DMS79 (cell line): ENCODE data around the gene KCND3.

Experiments
- DNase-seq: peaks from one replicate; lab custom pipeline; 2025; lab: John Stamatoyannopoulos, UW

KCND3 gene

DNA sequence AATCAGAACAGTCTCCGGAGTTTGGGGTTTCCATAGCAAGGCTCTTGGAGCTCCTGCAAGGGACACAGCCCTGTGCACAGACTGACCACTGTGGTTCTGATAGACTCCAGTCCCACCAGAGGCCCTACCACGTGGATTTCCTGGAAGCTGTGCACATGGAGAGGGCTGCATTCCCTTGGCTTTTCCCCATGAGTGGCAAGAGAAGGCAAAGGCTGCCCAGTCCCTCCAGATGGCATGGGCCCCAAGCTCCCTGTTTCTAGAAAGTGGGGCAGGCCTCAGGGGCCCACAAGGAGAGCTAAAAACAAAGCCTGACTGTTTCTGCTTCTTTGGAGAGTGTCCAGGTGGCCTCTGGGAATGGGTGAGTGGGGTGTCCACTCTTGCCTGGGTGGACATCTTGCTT is 146.3 kb downstream of the KCND3 start:
- no peak for DNase-seq

DNA sequence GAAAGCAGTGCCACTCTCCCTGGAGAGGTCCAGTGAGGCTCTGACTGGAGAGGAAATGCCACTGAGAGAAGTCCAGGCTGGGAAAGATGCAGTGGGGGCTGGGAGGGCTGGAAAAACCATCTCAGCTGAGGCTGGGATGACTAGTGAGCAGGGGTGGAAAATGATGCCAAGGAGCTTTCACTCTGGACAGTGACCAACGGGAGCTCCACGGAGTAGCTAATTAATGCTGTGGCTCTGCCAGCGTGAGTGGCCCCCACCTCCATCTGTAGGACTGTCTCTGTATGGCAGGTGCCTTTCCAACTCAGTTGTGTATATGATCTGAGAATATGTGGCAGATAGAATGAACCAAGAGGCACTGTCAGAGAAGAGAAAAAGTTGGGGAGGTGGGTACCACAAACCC is 147.1 kb downstream of the KCND3 start:
- no peak for DNase-seq

DNA sequence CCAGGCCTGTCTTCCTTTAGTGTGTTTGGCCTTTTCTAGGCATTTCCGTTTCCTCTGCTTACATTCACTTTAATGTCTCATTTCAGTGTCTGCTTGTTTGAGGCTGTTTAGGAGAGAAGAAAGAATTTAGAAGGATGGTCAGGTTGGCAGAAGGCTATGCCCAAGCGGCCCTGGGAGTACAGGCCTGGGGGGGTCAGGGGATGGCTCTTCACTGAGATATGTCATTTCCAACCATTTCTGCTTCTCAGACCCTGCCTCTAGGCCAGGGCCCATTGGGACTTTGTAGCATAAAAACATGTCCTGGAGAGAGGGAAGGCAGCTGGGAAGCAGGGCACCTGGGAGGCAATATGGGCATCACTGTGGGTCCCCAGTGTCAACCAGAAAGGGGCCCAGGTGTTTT is 147.7 kb downstream of the KCND3 start:
- DNase-seq = no peak

DNA sequence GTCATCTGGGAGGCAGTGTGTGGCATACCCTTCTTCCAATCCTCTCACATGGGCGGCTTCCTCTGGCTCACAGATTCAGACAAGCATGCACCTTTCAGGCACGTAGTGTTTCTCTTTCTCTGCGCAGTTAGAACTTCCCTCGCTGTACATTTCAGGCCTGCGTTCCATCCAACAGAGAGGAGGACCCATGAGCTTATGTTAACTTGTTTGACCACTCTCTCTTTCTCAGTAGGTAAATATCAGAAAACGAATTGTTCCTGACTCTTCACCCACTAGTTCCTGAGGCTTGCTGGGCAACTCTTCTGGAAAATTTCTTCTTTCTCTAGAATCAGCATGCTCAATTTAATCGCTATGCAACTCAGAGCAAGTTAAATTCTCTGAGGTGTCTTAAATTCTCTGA is 148.3 kb downstream of the KCND3 start:
- DNase-seq = no peak

DNA sequence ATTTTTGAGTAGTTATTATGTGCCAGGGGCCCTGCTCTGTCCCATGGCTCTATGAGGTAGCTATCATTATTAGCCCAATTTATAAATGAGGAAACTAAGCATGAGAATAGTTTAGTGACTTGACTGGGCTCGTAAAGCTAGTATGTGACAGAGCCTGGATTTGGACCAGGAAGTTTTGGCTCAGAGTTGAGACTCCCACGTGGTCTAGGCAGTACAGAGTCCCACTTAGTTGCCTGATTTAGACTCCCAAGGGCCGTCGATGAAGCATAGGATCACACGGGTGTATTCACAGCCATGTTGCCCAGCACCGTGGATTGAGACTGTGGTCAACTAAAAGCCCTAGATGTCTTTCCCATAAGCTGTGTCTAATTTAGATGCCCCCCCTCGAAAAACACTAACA is 152.1 kb downstream of the KCND3 start:
- DNase-seq = no peak

GRCh38 chr1:111836111-111836510 is 153.4 kb downstream of the KCND3 start:
- no peak for DNase-seq

DNA sequence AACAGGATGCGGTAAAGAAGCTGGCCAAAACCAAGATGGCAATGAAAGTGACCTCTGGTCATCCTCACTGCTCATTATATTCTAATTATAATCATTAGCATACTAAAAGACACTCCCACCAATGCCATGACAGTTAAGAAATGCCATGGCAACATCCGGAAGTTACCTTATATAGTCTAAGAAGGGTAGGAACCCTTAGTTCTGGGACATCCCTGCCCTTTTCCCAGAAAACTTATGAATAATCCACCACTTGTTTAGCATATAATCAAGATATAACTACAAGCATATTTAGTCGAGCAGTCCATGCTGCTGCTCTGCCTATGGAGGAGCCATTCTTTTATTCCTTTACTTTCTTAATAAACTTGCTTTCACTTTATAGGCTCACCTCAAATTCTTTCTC is 154.0 kb downstream of the KCND3 start:
- DNase-seq = no peak

DNA sequence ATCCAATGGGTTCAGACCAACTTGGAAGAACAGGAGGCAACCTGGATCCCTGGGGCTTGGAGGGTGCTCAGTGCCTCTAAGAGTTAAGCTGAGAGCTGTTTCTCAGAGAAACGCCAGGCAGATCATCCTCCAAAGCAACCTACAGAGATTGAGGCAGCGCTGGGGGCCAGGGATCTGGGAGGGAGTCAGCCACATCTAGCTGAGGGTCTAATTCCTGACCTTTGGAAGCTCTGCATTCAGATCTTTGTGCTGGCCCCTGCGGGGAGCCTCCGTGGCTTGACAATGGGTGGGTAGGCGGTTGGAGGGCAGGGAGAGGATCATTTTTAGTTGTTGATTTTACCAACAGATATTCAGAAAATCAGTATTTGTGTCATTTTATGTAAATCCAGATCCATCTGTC is 154.5 kb downstream of the KCND3 start:
- no peak for DNase-seq

- DNase-seq = no peak
Observed at GRCh38 chr1:111833334-111833733, 156.1 kb downstream of the KCND3 start.

DNA sequence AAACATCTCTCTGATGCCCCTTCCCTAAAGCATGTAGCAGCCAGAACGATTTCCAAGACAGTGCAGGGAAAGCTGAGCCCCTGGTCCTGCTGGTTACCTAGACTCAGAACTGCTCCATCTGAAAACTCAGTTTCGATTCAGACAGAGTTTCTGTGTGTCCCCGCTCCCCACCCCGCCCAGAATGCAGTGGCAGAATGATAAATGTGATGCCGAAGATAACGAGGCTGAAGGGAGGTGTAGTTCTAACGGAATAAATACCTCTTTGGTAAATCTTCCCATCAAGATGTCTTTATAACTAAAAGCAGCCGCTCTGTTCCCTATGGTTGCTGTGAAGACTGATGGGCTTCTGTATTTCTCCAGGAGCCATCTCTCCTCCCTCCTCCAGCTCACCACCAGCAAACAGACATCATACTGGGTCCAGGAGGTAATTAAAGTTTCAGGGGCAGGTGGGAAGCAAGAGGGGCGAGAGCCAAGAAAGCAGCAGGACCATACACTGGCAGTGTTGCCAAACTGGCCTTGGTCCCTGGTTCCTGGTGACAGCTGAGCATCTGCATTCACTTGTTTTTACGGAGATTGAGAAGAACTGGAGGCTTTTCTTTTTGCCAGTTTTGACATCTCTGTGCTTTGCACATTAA is 156.8 kb downstream of the KCND3 start:
- DNase-seq = no peak

DNA sequence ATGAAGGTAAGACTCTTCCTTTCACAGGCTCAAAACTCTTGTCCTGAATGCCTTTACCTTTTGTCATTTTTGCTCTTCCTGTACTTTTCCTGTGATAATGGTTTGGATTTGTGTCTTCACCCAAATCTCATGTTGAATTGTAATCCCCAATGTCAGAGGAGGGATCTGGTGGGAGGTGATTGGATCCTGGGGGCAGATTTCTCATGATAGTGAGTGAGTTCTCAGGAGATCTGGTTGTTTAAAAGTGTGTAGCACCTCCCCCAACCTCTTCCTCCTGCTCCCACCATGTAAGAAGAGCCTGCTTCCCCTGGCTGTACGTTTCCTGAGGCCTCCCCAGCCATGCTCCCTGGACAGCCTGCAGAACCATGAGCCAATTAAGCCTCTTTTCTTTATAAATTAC is 158.3 kb downstream of the KCND3 start:
- DNase-seq = no peak

DNA sequence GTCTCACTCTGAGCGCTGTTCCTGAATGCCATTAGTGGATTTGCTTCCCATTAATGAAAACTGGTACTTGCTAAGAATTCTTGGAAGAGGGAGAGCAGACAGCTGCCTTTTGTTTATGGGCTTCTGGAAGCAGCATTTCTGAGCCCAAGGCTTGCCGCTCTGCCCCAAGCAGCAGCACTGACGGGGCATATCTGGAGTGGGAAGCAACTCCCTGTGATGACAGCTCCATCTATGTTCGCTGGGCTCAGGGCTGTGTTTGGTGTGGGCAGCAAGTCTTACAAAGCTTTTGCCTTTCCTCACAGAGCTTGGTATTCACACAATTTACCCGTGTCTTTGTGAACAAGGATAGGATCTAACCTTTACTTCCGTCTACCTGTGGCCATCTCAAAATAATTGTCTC is 161.5 kb downstream of the KCND3 start:
- no peak for DNase-seq

- DNase-seq = no peak
Observed at GRCh38 chr1:111826278-111826677, 163.2 kb downstream of the KCND3 start.

DNA sequence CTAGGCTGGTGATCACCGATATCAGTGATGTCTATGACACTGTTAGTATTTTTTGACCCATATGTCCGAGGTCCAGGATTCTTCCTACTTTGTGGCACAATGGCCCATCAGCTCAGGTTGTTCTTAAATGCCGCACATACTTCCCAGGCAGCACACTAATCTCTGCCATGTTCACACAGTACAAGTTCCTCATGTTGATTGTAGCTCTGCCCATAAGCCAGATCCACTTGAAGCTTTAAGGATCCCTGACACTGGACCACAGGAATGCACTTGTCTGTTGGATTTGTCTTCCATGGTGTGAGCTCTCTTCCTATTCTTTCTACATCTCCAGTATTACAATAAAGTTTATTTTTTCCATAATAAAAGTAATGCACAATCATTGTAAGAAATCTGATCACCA is 164.3 kb downstream of the KCND3 start:
- peak; percentile 79 for DNase-seq

DNA sequence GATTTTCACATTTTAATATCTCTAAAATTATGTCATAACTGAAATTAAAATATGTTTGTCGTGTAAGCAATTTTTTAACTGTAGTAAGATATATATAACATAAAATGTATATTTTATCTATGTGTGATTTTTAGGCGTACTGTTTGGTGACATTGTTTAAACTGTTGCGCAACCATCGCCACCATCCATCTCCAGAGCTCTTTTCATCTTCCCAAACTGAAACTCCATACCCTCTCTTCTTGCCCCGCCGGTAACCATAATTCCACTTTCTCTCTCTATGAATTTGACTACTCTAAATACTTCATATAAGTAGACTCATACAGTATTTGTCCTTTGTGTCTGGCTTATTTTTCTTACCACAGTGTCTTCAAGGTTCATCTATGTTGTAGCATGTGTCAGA is 167.3 kb downstream of the KCND3 start:
- DNase-seq = no peak

DNA sequence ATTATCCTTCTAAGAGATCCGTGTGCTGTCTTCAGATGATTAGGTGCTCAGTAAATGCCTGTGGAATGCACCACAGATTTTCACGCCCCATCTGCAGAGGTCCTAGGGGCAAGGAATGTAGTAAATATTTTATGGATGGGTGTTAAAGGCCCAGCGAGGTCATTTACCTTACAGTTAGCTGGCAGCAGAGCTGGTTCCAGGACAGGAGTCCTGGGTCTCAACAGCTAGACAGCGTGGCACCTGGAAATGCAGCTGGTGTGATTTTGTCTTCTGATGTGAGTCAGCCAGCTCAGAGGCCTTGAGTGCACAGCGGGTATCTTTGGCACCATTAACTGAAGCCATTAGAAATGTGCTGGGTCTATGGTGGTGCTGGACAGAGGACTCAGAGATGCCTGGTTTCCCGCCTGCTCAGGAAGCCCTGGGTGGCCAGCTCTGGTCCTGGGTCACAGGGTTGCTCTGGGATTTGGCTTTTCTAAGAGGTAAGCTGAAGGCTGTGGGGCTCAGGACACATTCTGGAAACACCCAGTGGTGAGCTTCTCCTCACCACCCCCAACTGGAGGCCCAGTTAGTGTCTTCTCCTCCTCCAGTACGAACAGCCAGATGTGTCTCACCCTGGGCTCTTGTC is 168.2 kb downstream of the KCND3 start:
- DNase-seq = no peak

DNA sequence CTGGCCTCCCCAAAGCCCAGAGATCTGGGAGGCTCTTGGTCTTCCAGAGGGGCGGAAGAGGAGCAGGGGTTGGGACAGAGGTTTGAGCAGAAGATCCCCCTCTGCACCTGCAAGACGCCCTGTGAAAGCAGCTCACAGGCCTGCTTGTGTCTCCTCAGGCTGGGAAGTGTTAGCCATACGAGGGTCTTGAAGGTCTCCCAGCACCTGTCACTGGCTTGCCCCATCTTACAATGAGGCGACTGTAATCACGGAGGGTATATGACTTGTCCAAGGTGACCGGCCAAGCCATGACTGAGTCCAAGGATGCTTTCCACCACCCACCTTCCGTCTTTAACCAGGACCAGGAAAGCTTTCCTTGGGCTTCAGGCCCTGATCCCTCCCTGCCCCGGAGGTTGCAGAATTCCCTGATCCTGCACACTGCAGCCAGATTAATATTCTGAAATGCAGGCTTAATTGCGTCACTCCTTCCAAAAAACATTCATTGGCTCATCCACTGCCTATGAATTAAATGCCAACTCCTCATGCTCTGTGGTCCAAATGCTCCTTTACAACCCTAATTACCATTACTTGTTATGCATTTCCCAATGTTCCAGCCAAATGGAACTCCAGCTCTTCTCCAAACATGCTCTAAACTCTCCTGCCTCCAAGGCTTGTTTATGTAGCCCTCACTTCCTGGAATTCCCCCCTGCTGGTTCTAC is 169.8 kb downstream of the KCND3 start:
- DNase-seq = no peak

DNA sequence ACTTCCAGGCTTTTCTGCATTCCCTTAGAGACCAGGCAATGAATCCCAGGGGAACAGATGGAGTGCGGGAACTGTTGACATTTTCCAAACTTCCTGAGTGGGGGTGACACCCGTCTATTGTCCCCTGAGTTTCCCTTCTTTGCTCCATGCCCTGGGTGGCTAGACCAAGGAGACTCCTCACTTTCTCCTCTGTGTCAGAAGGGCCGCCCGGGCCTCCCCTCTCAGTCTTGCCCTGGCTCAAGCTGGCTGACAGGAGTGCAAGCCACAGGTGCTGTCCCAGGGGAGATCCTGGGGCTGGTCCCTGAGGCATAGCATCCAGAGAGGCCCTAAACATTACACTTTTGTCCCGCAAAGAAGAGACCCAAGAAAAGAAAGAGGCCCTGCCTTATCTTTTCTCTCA is 170.9 kb downstream of the KCND3 start:
- no peak for DNase-seq

- DNase-seq = no peak
Observed at GRCh38 chr1:111818081-111818480, 171.4 kb downstream of the KCND3 start.

DNA sequence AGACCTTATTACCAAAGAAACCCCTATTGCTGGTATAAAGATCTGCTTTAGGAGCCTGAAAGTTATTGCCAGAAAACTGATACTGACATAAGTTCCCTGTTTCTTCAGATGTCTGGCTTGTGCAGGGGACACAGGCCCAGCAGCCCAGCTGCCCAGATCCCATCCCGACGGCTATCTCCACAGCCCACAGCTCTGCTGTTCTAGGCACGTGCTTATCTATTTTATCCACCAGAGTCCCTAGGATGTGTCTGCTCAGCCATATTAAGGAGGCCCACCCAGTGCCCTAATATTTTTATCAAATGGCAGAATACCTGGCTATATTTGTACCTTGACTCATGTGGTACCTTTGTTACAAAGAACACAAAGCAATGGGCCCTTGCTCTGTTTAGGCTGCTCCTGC is 174.8 kb downstream of the KCND3 start:
- no peak for DNase-seq

DNA sequence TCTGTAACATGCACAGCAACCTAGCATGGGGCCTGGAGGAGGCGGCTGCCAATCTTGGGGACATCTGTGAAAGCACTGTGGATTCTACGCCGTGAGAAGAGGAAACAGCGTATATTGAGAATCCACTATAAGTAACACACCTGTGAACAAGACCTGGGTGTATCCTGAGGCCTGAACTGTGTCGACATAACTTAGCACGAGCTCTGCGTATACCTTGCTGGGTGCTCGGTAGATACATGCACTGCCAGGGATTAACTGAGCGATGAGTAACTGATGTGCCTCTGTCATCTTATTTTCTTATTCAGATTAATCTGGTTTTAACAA is 175.2 kb downstream of the KCND3 start:
- no peak for DNase-seq

DNA sequence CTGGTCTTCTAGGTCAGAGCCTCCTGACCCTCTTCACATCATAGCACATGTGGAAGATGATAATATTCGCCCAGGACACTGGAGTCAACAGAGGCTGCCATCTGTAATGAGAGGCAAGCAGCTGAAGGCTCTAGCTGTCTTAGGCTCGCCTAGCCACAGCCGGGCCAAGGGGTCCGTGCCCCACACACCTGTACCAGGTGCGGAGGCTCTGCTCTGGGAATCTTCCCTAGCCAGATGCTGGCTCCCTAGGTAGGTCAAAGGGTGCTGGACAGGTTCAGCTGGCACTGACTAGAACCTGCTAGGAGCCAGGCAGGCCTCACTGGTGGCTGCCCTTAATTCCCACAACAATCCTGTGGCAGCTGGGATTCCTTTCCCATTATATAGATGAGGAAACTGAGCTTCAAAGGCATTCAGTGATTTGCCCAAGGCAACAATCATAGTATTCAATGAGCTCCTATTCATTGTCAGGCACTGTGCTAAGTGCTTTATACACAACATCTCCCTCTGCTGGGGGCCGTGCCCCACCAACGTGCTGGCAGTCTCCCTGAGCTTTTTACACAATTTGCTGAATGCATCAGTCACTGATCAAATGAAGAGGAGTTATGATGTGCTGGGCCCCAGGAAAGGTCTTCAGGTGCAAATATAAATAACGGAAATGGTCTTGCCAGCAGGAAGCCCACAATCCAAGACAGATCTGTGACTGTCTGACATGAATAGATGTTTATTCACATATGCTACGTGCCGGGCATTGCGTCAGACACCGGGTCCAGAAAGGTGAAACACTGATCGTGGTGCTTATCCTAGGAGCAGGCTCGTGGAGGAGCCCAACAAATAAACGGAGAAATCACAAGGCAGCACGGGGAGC is 175.8 kb downstream of the KCND3 start:
- no peak for DNase-seq

- no peak for DNase-seq
Observed at GRCh38 chr1:111812306-111812705, 177.2 kb downstream of the KCND3 start.
